ENCODE results near the gene RNU5B-1. TPM values are rescaled to one million over a fixed set of nuclear protein-coding genes. Genes with fewer than 3 reads are reported as not detected.
"Not testable (repeated sequence)": the region's sequence is repeated elsewhere in the genome, so short reads cannot be mapped to it uniquely, and the experiment has no call there.

The RNU5B-1 gene
- total RNA-seq, result not detected

DNA sequence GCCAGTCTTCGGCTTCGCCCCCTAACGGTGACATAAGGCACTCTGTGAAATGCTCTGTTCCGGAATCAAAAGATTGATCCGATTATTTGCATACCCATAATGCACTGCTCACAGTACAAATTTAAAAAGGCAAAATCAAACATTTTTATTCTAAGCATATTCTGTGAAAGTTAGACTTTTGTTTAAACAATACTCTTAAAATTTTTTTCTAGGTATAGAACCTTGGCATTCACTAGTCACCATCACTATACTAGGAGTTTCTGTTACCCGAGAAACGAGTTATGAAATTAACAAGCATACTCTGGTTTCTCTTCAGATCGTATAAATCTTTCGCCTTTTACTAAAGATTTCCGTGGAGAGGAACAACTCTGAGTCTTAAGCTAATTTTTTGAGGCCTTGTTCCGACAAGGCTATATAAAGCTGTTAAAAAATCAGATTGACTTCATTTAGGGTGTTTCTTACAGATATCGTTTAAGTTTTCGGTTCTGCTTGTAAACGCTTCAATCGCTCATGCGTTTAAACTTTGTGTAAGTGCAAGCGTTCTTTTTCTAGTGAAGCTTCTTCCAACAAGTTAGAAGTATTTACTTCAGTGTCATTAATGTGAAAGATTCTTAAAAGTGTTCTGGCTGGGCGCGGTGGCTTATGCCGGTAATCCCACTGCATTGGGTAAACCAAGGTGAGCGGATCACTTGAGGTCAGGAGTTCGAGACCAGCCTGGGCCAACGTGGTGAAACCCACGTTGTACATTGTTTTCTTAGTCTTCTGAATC, at the start of gene RNU5B-1:
Gene RNU5B-1, plus strand, starts transcription at position 297 of the 769 bp plus-strand sequence.
- no peaks in the 10 kb centered on the region for H3K27me3 ChIP-seq (ENCODE audit: insufficient read depth, low read length)
- H3K4me1 ChIP-seq (ENCODE audit: insufficient read depth, low read length), result peaks cover 28% of the 10 kb centered on the region
- H3K4me3 ChIP-seq (ENCODE audit: low read length), result peak within 1 kb of the TSS; percentile 72
- no peaks in the 10 kb centered on the region for H3K9me3 ChIP-seq (ENCODE audit: low read depth, low read length)

DNA sequence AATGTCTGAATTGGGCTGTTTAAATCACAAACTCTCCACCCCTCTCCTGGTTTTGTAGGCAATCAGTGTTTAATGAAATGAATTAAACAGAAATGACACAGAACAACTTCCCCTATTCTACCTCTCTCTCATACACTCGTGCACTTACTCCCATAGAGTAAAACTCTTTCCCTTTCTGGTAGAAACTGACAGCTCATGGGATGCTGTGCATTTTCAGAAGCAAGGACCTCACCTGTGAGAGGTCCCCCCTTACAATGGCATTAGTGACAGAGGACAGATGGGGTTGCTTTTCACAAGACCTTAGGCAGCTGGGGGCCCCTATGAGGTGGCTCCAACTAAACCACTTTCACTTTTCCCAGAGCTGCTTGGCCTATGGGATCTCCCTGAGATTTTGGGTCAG, 49.7 kb upstream of the RNU5B-1 start:
- H3K9me3 ChIP-seq (ENCODE audit: low read depth, low read length), result no peaks in the 10 kb centered on the region
- H3K4me3 ChIP-seq (ENCODE audit: low read length), result no peak overlapping the region
- no peaks in the 10 kb centered on the region for H3K27me3 ChIP-seq (ENCODE audit: insufficient read depth, low read length)
- H3K4me1 ChIP-seq (ENCODE audit: insufficient read depth, low read length), result no peaks in the 10 kb centered on the region

DNA sequence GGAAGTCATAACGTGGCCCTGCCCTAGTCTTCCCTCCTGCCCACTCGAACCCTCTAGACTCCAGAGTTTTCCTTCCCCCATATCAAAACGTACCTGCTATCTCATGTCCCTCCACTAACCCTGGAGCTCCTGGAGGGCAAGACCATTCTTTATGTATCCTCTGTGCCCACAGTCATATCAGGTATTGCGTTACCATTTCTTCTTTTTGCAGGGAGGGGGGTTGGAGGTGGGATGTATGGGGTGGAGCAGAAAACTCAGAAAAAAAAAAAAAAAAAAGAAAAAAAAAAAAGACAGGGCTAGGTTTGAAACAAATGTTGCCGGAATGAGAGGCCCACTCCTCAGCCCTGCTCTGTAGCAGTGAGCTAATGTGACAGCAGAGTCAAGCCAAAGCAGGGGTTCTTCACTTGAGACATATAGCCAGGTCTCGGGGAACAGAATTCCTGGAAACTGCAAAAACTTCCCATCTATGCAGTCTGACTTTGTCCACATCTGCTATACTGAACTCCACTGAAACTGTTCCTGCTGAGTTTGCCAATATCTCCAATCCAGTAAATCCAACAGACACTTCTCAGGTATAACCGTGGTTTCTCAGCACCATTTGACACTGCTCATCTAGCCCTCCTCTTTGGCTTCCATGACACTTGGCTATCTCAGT, 48.9 kb upstream of the RNU5B-1 start:
- H3K4me3 ChIP-seq (ENCODE audit: low read length), result no peak overlapping the region
- H3K27me3 ChIP-seq (ENCODE audit: insufficient read depth, low read length), result no peaks in the 10 kb centered on the region
- no peaks in the 10 kb centered on the region for H3K9me3 ChIP-seq (ENCODE audit: low read depth, low read length)
- no peaks in the 10 kb centered on the region for H3K4me1 ChIP-seq (ENCODE audit: insufficient read depth, low read length)

DNA sequence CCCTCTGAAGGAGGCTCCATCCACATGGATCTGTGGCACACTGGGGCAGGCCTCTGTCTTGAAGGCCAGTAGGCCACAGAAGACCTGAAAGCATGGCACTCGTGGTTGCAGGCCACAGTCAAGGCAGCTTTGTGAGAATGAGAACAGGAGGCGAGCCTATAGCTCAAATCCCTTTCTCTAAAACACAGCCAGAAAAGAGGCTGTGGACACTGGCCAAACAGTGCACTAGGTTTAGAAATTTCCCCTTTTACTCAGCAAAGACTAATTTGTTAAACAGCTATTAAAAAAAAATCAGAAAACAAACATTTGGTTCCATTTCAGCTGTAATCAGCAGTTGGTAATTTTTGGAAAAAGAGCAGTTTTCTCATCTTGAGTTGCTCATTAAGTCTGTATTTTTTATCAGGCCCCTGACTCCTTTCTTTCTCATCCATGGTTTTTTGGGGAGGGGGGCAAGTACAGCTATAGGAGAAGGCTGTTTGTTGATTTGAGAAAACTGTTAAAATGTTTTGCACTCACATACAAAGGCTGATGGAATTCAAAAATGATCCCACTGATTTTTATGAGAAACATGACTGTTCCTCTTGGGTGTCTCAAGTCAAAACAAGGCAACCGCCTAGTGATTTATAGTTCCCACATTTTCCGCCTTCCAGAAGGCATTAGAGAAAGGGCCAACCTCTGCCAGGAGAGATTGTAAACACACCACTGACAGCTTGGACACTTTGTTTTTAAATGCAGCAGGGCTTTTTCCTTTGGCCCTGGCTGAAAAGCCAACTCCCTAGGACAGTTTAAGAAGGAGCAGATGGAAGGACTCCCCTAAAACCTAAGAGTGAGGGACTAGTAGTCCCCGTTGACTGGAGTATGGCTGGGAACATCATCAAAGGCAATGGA, 45.9 kb upstream of the RNU5B-1 start:
- Histone ChIP-seq H3K4me3 (ENCODE audit: low read length) (no peak overlapping the region), H3K9me3 (ENCODE audit: low read depth, low read length) (no peaks in the 10 kb centered on the region), H3K4me1 (ENCODE audit: insufficient read depth, low read length) (no peaks in the 10 kb centered on the region), H3K27me3 (ENCODE audit: insufficient read depth, low read length) (no peaks in the 10 kb centered on the region)

DNA sequence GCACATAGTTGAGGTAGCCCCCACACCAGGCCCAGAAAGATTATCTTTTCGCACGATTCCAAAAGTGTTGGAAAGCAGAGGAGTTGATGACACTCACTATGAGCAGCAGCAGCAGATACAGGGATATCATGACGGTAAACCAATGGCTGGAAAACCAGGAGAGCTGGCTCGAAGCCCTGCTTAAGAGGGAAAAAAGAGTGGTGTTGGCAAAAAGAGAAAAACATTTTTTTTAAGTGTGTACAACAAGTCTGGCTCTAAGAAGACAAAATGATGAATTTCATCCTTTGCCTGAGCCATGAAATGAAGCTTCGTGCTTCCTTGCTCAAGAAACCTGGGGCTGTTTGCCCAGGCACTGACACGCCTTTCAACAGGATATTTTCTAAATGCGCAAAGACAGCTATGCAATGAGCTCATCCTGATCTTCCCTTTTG, 45.1 kb upstream of the RNU5B-1 start:
- no peaks in the 10 kb centered on the region for H3K9me3 ChIP-seq (ENCODE audit: low read depth, low read length)
- no peaks in the 10 kb centered on the region for H3K27me3 ChIP-seq (ENCODE audit: insufficient read depth, low read length)
- H3K4me3 ChIP-seq (ENCODE audit: low read length), result no peak overlapping the region
- H3K4me1 ChIP-seq (ENCODE audit: insufficient read depth, low read length), result no peaks in the 10 kb centered on the region

DNA sequence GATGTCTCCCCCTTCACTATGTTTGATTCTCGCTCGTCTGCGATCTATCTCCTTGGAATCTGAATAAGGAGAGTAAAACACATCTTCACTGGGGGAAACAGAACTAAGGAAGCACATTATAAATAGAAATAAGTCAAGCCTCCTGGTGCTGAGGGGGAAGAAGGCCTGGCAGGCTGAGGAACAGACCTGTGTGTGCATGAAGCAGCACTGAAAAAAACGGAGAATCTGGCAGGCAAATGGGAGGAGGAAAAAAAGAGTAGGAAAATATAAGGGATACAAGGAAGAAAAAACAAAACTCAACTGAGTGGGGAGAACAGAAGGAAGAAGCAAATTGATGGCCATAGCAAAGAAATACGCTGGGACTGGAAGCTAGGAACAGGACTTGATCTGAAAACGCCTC, 43.5 kb upstream of the RNU5B-1 start:
- no peaks in the 10 kb centered on the region for H3K4me1 ChIP-seq (ENCODE audit: insufficient read depth, low read length)
- no peaks in the 10 kb centered on the region for H3K27me3 ChIP-seq (ENCODE audit: insufficient read depth, low read length)
- no peaks in the 10 kb centered on the region for H3K9me3 ChIP-seq (ENCODE audit: low read depth, low read length)
- no peak overlapping the region for H3K4me3 ChIP-seq (ENCODE audit: low read length)

DNA sequence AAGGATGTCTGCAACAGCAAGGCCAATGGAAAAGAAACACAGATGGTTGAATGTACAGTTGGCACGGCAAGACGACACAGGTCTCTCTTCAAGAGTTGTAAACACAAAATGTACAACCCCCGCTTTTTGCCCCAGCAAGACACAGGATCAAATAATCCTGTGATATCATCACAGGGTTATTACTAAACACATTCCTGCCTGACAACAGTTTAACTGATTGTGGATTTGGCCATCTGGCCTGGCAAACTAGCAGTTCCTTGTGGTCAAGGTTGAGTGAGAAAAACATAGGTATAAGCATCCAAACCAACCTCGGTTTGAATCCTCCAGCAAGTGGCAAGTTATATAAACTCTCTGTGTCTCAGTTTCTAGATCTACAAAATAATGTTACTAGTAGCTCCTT, 41.2 kb upstream of the RNU5B-1 start:
- no peak overlapping the region for H3K4me3 ChIP-seq (ENCODE audit: low read length)
- no peaks in the 10 kb centered on the region for H3K9me3 ChIP-seq (ENCODE audit: low read depth, low read length)
- no peaks in the 10 kb centered on the region for H3K4me1 ChIP-seq (ENCODE audit: insufficient read depth, low read length)
- H3K27me3 ChIP-seq (ENCODE audit: insufficient read depth, low read length), result no peaks in the 10 kb centered on the region

DNA sequence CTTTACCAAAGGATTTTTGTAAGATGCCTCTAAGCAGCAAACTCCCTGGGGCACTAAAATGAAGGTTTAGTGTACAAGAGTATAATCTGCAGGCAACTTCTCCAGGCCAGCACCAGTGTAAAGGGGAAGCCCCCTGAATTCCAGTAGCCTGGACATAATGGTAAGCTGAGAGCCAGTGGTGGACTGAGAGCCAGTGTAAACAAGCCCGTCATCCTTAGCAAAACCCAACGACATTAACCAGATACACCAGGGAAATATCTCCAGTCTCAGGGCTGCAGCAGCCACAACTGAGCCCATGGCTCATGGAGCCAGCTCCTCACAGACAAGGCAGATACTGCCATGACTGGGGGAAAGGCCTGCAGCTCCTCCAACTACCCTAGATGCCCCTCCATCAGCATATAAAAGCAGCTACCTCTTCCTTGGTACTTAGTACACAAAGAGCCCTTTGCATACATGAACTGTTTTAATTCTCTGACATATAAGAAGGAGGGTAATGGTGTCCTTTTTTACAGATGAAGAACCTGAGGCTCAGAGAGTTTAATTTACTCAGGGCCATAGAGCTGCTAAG, 39.5 kb upstream of the RNU5B-1 start:
- H3K4me1 ChIP-seq (ENCODE audit: insufficient read depth, low read length), result no peaks in the 10 kb centered on the region
- no peak overlapping the region for H3K4me3 ChIP-seq (ENCODE audit: low read length)
- no peaks in the 10 kb centered on the region for H3K9me3 ChIP-seq (ENCODE audit: low read depth, low read length)
- H3K27me3 ChIP-seq (ENCODE audit: insufficient read depth, low read length), result no peaks in the 10 kb centered on the region

DNA sequence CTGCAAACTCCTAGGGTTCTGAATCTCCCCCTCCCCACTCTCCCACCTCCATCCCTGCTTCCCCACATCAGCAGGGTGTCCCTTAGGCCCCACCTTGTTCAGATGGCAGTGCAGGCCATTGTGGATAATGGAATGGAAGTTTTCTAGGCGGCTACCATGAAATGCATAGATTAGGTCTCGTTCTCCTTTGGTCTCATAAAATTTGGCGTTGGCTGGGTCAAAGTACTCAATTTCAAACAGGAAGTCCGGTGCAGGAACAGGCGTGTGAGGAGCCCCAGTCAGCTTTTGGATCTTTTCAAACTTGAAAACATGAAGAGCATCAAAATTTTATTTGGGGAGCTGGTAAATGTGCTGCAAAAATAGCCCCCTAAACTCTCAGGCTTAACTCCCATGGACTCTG, 38.0 kb upstream of the RNU5B-1 start:
- no peaks in the 10 kb centered on the region for H3K27me3 ChIP-seq (ENCODE audit: insufficient read depth, low read length)
- H3K4me1 ChIP-seq (ENCODE audit: insufficient read depth, low read length), result no peaks in the 10 kb centered on the region
- H3K4me3 ChIP-seq (ENCODE audit: low read length), result no peak overlapping the region
- no peaks in the 10 kb centered on the region for H3K9me3 ChIP-seq (ENCODE audit: low read depth, low read length)

DNA sequence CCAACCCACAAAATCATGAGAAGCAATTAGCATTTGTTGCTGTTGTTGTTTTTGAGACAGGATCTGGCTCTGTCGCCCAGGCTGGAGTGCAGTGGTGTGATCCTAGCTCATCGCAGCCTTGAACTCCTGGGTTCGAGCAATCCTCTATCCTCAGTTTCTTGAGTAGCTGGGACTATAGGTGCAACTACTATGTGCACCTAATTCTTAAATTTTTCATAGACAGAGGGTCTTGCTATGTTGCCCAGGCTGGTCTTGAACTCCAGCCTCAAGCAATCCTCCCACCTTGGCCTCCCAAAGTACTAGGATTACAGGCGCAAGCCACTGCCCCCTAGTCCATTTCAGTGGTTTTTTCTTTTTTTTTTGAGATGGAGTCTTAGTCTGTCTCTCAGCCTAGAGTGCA, 36.1 kb upstream of the RNU5B-1 start:
- H3K9me3 ChIP-seq (ENCODE audit: low read depth, low read length), result no peaks in the 10 kb centered on the region
- no peak overlapping the region for H3K4me3 ChIP-seq (ENCODE audit: low read length)
- H3K27me3 ChIP-seq (ENCODE audit: insufficient read depth, low read length), result no peaks in the 10 kb centered on the region
- no peaks in the 10 kb centered on the region for H3K4me1 ChIP-seq (ENCODE audit: insufficient read depth, low read length)

DNA sequence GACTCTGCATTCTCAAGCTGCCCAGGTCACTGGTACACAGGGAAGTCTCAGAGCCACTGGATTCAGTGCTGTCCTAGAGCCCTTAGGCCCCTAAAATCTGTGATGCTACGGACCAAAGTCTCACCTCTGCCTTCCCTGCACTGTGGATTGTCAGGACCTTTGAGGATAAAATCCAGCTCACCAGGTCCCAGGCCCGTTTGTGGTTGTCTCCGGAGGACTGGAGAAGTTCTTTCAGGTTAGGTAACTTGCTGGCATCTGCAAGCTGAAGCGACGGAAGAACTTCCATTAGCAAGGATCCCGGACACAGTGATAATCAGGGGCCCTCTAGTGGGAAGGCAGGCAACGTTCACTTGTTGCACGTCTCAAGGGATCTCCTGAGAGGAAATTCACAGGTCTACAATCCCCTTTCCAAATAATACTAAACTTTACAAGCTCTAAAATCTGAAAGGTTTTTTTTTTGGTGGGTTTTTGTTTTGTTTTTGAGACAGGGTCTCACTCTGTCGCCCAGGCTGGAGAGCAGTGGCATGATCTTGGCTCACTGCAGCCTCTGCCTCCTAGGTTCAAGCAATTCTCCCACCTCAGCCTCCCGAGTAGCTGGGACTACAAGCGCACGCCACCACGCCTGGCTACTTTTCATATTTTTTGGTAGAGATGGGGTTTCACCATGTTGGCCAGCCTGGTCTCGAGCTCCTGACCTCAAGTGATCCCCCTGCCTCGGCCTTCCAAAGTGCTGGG, 33.5 kb upstream of the RNU5B-1 start:
- H3K27me3 ChIP-seq (ENCODE audit: insufficient read depth, low read length); H3K4me3 ChIP-seq (ENCODE audit: low read length); H3K4me1 ChIP-seq (ENCODE audit: insufficient read depth, low read length); H3K9me3 ChIP-seq (ENCODE audit: low read depth, low read length): not testable (repeated sequence)

DNA sequence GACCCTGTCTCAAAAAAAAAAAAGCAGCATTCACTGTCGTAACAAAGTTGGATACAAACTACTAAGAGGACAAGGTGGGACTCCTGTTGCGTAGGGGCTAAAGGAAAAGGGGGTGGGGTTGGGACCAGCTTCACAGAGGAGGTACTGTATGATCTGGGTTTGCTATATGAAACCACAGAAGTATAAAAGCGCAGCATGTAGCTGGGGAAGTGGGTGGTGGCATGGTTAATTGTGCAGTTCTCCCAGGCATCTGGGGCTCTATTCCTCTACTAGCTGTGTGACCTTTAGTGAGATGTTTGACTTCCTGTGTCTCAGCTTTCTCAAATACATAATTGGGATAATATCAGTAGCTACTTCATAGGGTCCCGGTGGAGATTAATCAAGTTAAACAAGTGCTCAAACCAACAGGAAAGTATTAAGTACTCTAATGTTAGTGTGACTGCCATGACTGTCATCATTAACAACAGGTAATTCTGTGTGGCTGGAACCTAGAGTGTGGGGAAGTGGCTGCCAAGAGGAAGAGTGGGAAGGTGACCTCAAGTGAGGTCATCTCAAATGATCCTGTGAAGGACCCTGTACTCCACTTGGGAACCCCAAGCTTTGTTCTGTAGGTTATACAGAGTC, 29.3 kb upstream of the RNU5B-1 start:
- no peaks in the 10 kb centered on the region for H3K9me3 ChIP-seq (ENCODE audit: low read depth, low read length)
- H3K4me3 ChIP-seq (ENCODE audit: low read length), result no peak overlapping the region
- H3K4me1 ChIP-seq (ENCODE audit: insufficient read depth, low read length), result peaks cover 4% of the 10 kb centered on the region
- H3K27me3 ChIP-seq (ENCODE audit: insufficient read depth, low read length), result no peaks in the 10 kb centered on the region

DNA sequence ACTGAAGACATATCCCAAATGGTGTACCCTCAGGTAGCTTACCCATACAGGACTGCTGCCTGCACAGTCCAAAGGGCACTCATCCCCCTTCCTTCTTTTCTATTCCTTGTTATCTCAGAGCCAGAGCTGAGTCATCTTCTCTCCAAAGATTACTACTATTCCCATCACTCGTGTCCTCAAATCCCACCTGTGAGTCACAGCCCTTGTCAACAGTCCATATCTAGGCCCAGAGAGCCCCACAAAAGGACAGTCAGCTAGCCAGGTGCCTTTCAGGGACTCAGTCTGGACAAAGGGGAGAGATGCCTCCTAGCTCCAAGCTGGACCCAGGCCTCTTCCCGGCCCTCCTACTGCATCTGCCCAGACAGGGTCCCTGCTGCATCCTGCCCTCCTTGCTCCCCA, 28.8 kb upstream of the RNU5B-1 start:
- peaks cover 4% of the 10 kb centered on the region for H3K4me1 ChIP-seq (ENCODE audit: insufficient read depth, low read length)
- H3K9me3 ChIP-seq (ENCODE audit: low read depth, low read length), result no peaks in the 10 kb centered on the region
- no peak overlapping the region for H3K4me3 ChIP-seq (ENCODE audit: low read length)
- H3K27me3 ChIP-seq (ENCODE audit: insufficient read depth, low read length), result no peaks in the 10 kb centered on the region

DNA sequence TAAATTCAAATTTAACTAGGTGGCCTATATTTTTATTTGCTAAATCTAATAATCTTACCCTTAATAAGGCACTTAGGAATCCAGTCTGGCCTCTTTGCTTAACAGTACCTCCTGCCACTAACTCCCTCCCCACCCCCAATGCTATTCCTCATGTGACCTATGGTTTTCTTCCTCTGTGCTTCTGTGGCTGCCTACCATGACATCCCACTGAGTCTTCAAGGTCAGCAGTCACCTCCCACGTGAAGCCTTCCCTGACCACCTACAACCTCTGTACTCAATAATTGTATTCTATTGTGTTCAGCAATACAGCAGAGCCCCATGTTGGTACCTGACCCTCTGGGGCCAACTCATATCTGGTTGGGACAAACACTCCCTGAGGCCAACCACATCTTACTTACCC, 27.5 kb upstream of the RNU5B-1 start:
- H3K9me3 ChIP-seq (ENCODE audit: low read depth, low read length), result no peaks in the 10 kb centered on the region
- no peak overlapping the region for H3K4me3 ChIP-seq (ENCODE audit: low read length)
- H3K27me3 ChIP-seq (ENCODE audit: insufficient read depth, low read length), result no peaks in the 10 kb centered on the region
- peaks cover 4% of the 10 kb centered on the region for H3K4me1 ChIP-seq (ENCODE audit: insufficient read depth, low read length)

All from mononuclear cell (primary cell).